Measurements from ENCODE around the gene DCLK2.
"Not testable (repeated sequence)": the region's sequence is repeated elsewhere in the genome, so short reads cannot be mapped to it uniquely, and the experiment has no call there.

DCLK2 gene

GRCh38 chr4:150167054-150167453 is 88.8 kb downstream of the DCLK2 start:
- TF ChIP-seq SP1 (IDR thresholded peaks at IDR 0.05) (no peak), FOXA1 (IDR thresholded peaks at IDR 0.05) (no peak), PKNOX1 (IDR thresholded peaks at IDR 0.05) (no peak), BHLHE40 (IDR thresholded peaks at IDR 0.05; ENCODE audit: borderline replicate concordance) (no peak), NFRKB (IDR thresholded peaks at IDR 0.05) (no peak), CTBP1 (IDR thresholded peaks at IDR 0.05; ENCODE audit: borderline replicate concordance) (no peak)
- POLR2A ChIA-PET: no interaction called here
- DNase-seq (ENCODE audit: extremely low spot score): no peak
- CTCF ChIA-PET: no interaction called here

DNA sequence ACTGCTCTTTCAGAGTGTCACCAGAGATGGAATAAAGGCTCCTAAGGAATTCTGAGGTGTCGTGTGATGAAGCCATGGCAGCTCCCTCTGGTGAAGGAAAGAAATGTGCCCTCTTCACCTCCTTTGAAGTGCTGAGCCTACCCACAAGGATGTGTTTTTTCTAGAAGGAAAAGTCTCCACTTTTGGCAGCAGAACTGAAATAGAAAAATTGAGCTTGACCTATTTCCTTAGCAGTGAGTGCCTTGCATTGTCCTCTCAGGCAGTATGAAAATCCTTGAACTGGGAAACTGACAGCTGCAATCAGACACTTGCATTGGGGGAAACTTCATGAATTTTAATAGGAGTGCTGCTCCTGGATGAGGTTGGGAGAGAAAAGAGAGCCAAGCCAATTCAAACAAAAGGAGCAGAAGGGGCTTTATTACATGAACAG is 95.2 kb downstream of the DCLK2 start:
- no peak for DNase-seq (ENCODE audit: extremely low spot score)
- POLR2A ChIA-PET: no interaction called here
- CTCF ChIA-PET: no interaction called here
- TF ChIP-seq SUZ12 (IDR thresholded peaks at IDR 0.05) (no peak), SP1 (IDR thresholded peaks at IDR 0.05) (no peak), L3MBTL2 (conservative IDR thresholded peaks at IDR 0.05) (no peak), BHLHE40 (IDR thresholded peaks at IDR 0.05; ENCODE audit: borderline replicate concordance) (no peak), NFRKB (IDR thresholded peaks at IDR 0.05) (no peak), ARNT (IDR thresholded peaks at IDR 0.05) (no peak), ELF4 (IDR thresholded peaks at IDR 0.05) (no peak), FOXK2 (IDR thresholded peaks at IDR 0.05) (no peak), LEF1 (IDR thresholded peaks at IDR 0.05; ENCODE audit: borderline replicate concordance) (no peak)

GRCh38 chr4:150173982-150174398 is 95.7 kb downstream of the DCLK2 start:
- no peak for DNase-seq (ENCODE audit: extremely low spot score)
- no peak for TF ChIP-seq BHLHE40 (IDR thresholded peaks at IDR 0.05; ENCODE audit: borderline replicate concordance)
- no peak for TF ChIP-seq SP1 (IDR thresholded peaks at IDR 0.05)
- TF ChIP-seq FOXK2 (IDR thresholded peaks at IDR 0.05): no peak
- no peak for TF ChIP-seq PKNOX1 (IDR thresholded peaks at IDR 0.05)
- no peak for TF ChIP-seq ZNF384 (IDR thresholded peaks at IDR 0.05)
- no peak for TF ChIP-seq HDGF (IDR thresholded peaks at IDR 0.05; ENCODE audit: borderline replicate concordance)
- no peak for TF ChIP-seq FOXA1 (IDR thresholded peaks at IDR 0.05)
- TF ChIP-seq LEF1 (IDR thresholded peaks at IDR 0.05; ENCODE audit: borderline replicate concordance): no peak
- TF ChIP-seq ARNT (IDR thresholded peaks at IDR 0.05): no peak
- TF ChIP-seq FOXM1 (IDR thresholded peaks at IDR 0.05; ENCODE audit: borderline replicate concordance): no peak
- CTCF ChIA-PET: no interaction called here
- POLR2A ChIA-PET: no interaction called here

- TF ChIP-seq ARNT (IDR thresholded peaks at IDR 0.05) (no peak), SUZ12 (IDR thresholded peaks at IDR 0.05) (no peak), TARDBP (IDR thresholded peaks at IDR 0.05) (no peak), HDGF (IDR thresholded peaks at IDR 0.05; ENCODE audit: borderline replicate concordance) (no peak), CTBP1 (IDR thresholded peaks at IDR 0.05; ENCODE audit: borderline replicate concordance) (no peak), FOXK2 (IDR thresholded peaks at IDR 0.05) (no peak), ELF4 (IDR thresholded peaks at IDR 0.05) (no peak), FOXA1 (IDR thresholded peaks at IDR 0.05) (no peak)
- DNase-seq (ENCODE audit: extremely low spot score): no peak
- POLR2A ChIA-PET: no interaction called here
- CTCF ChIA-PET: no interaction called here
These were observed 98.3 kb downstream of the DCLK2 start for GRCh38 chr4:150176547-150176946.

DNA sequence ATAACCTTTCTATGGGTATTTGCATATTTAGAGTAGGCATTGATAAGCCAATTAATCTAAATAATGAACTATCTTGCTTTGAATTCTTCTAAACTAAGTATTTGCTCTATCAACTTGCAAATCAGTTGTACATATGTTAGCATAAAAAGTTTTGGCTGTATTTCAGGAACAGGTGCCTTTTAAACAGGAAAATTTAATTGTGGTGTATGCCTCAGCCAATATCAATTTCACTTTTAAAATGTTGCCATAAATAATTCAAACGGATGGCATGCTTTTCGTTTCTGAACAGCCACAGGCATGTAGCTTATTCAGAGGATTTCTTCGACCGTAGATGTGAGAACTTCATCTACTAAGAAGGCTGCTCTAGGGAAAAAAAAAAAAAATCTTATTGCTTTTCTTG is 99.9 kb downstream of the DCLK2 start:
- TF ChIP-seq TARDBP (IDR thresholded peaks at IDR 0.05): no peak
- no peak for TF ChIP-seq PKNOX1 (IDR thresholded peaks at IDR 0.05)
- no peak for TF ChIP-seq SP1 (IDR thresholded peaks at IDR 0.05)
- TF ChIP-seq FOXK2 (IDR thresholded peaks at IDR 0.05): no peak
- no peak for TF ChIP-seq BHLHE40 (IDR thresholded peaks at IDR 0.05; ENCODE audit: borderline replicate concordance)
- TF ChIP-seq ZNF384 (IDR thresholded peaks at IDR 0.05): no peak
- no peak for TF ChIP-seq CTBP1 (IDR thresholded peaks at IDR 0.05; ENCODE audit: borderline replicate concordance)
- TF ChIP-seq L3MBTL2 (conservative IDR thresholded peaks at IDR 0.05): no peak
- POLR2A ChIA-PET: no interaction called here
- CTCF ChIA-PET: no interaction called here
- no peak for DNase-seq (ENCODE audit: extremely low spot score)

DNA sequence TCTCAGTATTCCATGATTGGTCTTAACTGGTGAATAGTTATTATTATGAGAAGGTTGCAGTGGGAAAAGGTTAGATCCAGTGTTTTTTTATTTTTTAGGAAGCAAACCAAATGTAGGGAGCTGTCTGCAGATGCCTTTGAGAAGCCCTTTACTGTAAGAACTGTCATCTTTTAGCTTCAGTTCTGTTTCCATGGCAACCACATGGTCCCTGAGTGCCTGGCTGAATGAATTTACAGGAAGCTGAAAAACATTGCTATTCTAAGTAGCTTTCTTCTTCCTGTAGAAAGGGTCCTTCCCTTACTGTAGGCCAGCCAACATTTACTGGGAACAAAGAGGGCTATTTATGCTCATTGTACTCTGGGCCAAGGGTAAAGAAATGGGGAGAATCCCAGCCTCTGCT is 103.3 kb downstream of the DCLK2 start:
- ChIA-PET CTCF (interaction anchor here (0.6 to 1.2 kb wide), 2 partner anchors 55 to 62 kb away, joined by 3 to 4 read pairs; no protein-coding TSS in a partner anchor), POLR2A (no interaction called here)
- TF ChIP-seq FOXK2 (IDR thresholded peaks at IDR 0.05): no peak
- TF ChIP-seq SP1 (IDR thresholded peaks at IDR 0.05): no peak
- no peak for TF ChIP-seq LEF1 (IDR thresholded peaks at IDR 0.05; ENCODE audit: borderline replicate concordance)
- DNase-seq (ENCODE audit: extremely low spot score): no peak

- TF ChIP-seq FOXA1 (IDR thresholded peaks at IDR 0.05) (no peak), FOXM1 (IDR thresholded peaks at IDR 0.05; ENCODE audit: borderline replicate concordance) (no peak), HDGF (IDR thresholded peaks at IDR 0.05; ENCODE audit: borderline replicate concordance) (no peak)
- POLR2A ChIA-PET: no interaction called here
These were observed 104.5 kb downstream of the DCLK2 start for GRCh38 chr4:150182794-150183193.

GRCh38 chr4:150185033-150185432 is 106.8 kb downstream of the DCLK2 start:
- DNase-seq (ENCODE audit: extremely low spot score); POLR2A ChIA-PET; CTCF ChIA-PET: not testable (repeated sequence)

More at GRCh38 chr4:150182794-150183193, 104.5 kb downstream of the DCLK2 start:
- DNase-seq (ENCODE audit: extremely low spot score): no peak
- CTCF ChIA-PET: no interaction called here

Data from HEK293T (cell line).